HepG2 (cell line): Measurements from ENCODE around the gene IST1. TPM values are rescaled to one million over a fixed set of nuclear protein-coding genes. Genes with fewer than 3 reads are reported as not detected.

Experiments used
- ATAC-seq: fragments of 200-7000 bp; cut with Tn5 transposase; 3 replicates; pipeline ENCODE4 v1.9.1; 2020; ENCODE audit warnings: mild to moderate bottlenecking, moderate library complexity
- BruUV-seq: library from RNA; stranded (reverse); fragments of 400-500 nt; replicated peaks from 2 replicates; lab custom pipeline; 2021; lab: Mats Ljungman, UMichigan
- CTCF ChIA-PET: fragments of 300-600 bp; formaldehyde crosslinking; extraction: SDS; loops from one replicate; lab custom pipeline; 2021; ENCODE audit warnings: low total read pairs, inconsistent platforms, low intra/inter-chr PET ratio; lab: Yijun Ruan, JAX
- POLR2A ChIA-PET: fragments of 350-600 bp; sonication (Branson Sonifier 250); formaldehyde crosslinking; loops from one replicate; lab custom pipeline; 2020; ENCODE audit warnings: antibody characterized with exemption, inconsistent platforms; lab: Yijun Ruan, JAX
- DNase-seq: peaks from one replicate; pipeline ENCODE4 v3.0.0-alpha.2; 2015; ENCODE audit warnings: low spot score
- FAIRE-seq: peaks from 3 replicates; lab custom pipeline; 2011; peaks lifted over from hg19 to GRCh38; lab: Jason Lieb, UNC
- H2AFZ ChIP-seq: one replicate; pipeline ENCODE4 v1.6.1; 2011; ENCODE audit warnings: low read length, inconsistent platforms
- H3K27ac ChIP-seq: fragments of 300-600 bp; 3 replicates; pipeline ENCODE4 v1.8.0; 2011; ENCODE audit warnings: mixed run types, mild to moderate bottlenecking, mixed read lengths, low read length, inconsistent platforms; ENCODE audit not compliant: insufficient read depth; ENCODE audit errors: extremely low read length
- H3K27me3 ChIP-seq, 2 experiments: fragments of 200-600 bp in 1 of 2; 2 replicates in 1 of 2; 3 replicates in 1 of 2; pipeline versions ENCODE4 v1.6.0 to v1.8.0; 2011; ENCODE audit warnings: low read length in 2 of 2, mild to moderate bottlenecking in 2 of 2, moderate library complexity in 2 of 2, inconsistent platforms in 1 of 2; ENCODE audit not compliant: insufficient read depth in 2 of 2, control insufficient read depth in 1 of 2
- H3K36me3 ChIP-seq, 2 experiments: fragments of 200-600 bp in 1 of 2; replicated peaks in 1 of 2; 2 replicates in 1 of 2; 3 replicates in 1 of 2; pipeline versions ENCODE4 v1.5.1 to v1.8.0; 2011; ENCODE audit warnings: low read length in 2 of 2, inconsistent platforms in 1 of 2; ENCODE audit not compliant: insufficient read depth in 2 of 2, control insufficient read depth in 1 of 2
- H3K4me1 ChIP-seq: 2 replicates; pipeline ENCODE4 v1.5.1; 2012; ENCODE audit warnings: low read length, inconsistent platforms; ENCODE audit not compliant: insufficient read depth
- H3K4me2 ChIP-seq: 2 replicates; pipeline ENCODE4 v1.6.0; 2011; ENCODE audit warnings: low read depth, low read length, inconsistent platforms
- H3K4me3 ChIP-seq, 3 experiments: fragments of 200-600 bp in 1 of 3; sonication (generic), shearing (Covaris generic) in 1 of 3; replicated peaks in 1 of 3; 2 replicates each; pipeline ENCODE4 v1.5.1; 2011 to 2016; ENCODE audit warnings: low read length in 3 of 3, inconsistent platforms in 2 of 3, low read depth in 2 of 3, mild to moderate bottlenecking in 2 of 3, control low read depth in 1 of 3, mixed read lengths in 1 of 3; ENCODE audit not compliant: insufficient read depth in 1 of 3
- H3K79me2 ChIP-seq: one replicate; pipeline ENCODE4 v1.6.1; 2011; ENCODE audit warnings: low read length, inconsistent platforms; ENCODE audit not compliant: insufficient read depth
- H3K9ac ChIP-seq: 2 replicates; pipeline ENCODE4 v1.6.0; 2011; ENCODE audit warnings: mild to moderate bottlenecking, low read depth, low read length, inconsistent platforms; ENCODE audit not compliant: insufficient read depth
- H3K9me3 ChIP-seq: 2 replicates; pipeline ENCODE4 v1.5.1; 2012; ENCODE audit warnings: mild to moderate bottlenecking, low read length
- H4K20me1 ChIP-seq: 2 replicates; pipeline ENCODE4 v1.6.0; 2011; ENCODE audit warnings: inconsistent platforms, mild to moderate bottlenecking, low read length, moderate library complexity; ENCODE audit not compliant: insufficient read depth
- ATF7-NPFF ChIP-seq: sonication (generic); formaldehyde crosslinking; IDR thresholded peaks from 2 replicates; pipeline ENCODE4 v1.8.1; 2023; ENCODE audit warnings: mild to moderate bottlenecking, low read depth, missing genetic modification reagents, moderate library complexity
- CCDC6 ChIP-seq: sonication (generic); formaldehyde crosslinking; IDR thresholded peaks from 2 replicates; pipeline ENCODE4 v1.8.1; 2022; ENCODE audit warnings: mild to moderate bottlenecking, missing genetic modification reagents, moderate library complexity
- ESRRA ChIP-seq: sonication (generic); formaldehyde crosslinking; IDR thresholded peaks from 2 replicates; pipeline ENCODE4 v1.5.1; 2020; ENCODE audit warnings: mild to moderate bottlenecking, low read depth, missing genetic modification reagents
- ISX ChIP-seq: sonication (generic); formaldehyde crosslinking; conservative IDR thresholded peaks from 2 replicates; pipeline ENCODE4 v1.5.0; 2020; ENCODE audit warnings: missing genetic modification reagents
- MED1 ChIP-seq: sonication (generic); formaldehyde crosslinking; IDR thresholded peaks from 2 replicates; pipeline ENCODE4 v1.4.0; 2020; ENCODE audit warnings: missing genetic modification reagents
- MEIS2 ChIP-seq: sonication (generic); formaldehyde crosslinking; IDR thresholded peaks from 2 replicates; pipeline ENCODE4 v1.9.0; 2021; ENCODE audit warnings: mild to moderate bottlenecking, missing genetic modification reagents
- MIXL1 ChIP-seq: IDR thresholded peaks from 2 replicates; pipeline ENCODE4 v1.6.1; 2016
- NFRKB ChIP-seq: fragments of 450-650 bp; IDR thresholded peaks from 2 replicates; pipeline ENCODE4 v1.6.1; 2017
- POLR2A ChIP-seq, 2 experiments: IDR thresholded peaks; 2 replicates each; pipeline ENCODE4 v1.6.1; 2011; ENCODE audit warnings: low read depth in 2 of 2, low read length in 2 of 2, mild to moderate bottlenecking in 1 of 2, moderate library complexity in 1 of 2; ENCODE audit not compliant: insufficient read depth in 1 of 2
- RCOR2 ChIP-seq: IDR thresholded peaks from 2 replicates; pipeline ENCODE4 v1.6.1; 2016; ENCODE audit warnings: missing biosample characterization, missing genetic modification reagents
- REXO4 ChIP-seq: sonication (generic); formaldehyde crosslinking; IDR thresholded peaks from 2 replicates; pipeline ENCODE4 v1.8.0; 2022; ENCODE audit warnings: missing genetic modification reagents, mild to moderate bottlenecking, borderline replicate concordance
- SAP130 ChIP-seq: IDR thresholded peaks from 2 replicates; pipeline ENCODE4 v1.6.1; 2016; ENCODE audit warnings: low read depth
- TFAP4 ChIP-seq: sonication (generic); IDR thresholded peaks from 2 replicates; pipeline ENCODE4 v1.6.1; 2016; ENCODE audit warnings: low read depth, borderline replicate concordance
- ZNF263 ChIP-seq: sonication (generic); formaldehyde crosslinking; IDR thresholded peaks from 2 replicates; pipeline ENCODE4 v1.4.0; 2020; ENCODE audit warnings: missing genetic modification reagents
- ZNF382 ChIP-seq: sonication (generic); formaldehyde crosslinking; IDR thresholded peaks from 2 replicates; pipeline ENCODE4 v1.5.0; 2020; ENCODE audit warnings: missing genetic modification reagents, mild to moderate bottlenecking, borderline replicate concordance
- ZNF766 ChIP-seq: sonication (generic); formaldehyde crosslinking; IDR thresholded peaks from 2 replicates; pipeline ENCODE4 v1.5.0; 2020; ENCODE audit warnings: missing genetic modification reagents, borderline replicate concordance
- ZNF772 ChIP-seq: sonication (generic); formaldehyde crosslinking; IDR thresholded peaks from 2 replicates; pipeline ENCODE4 v1.5.0; 2020; ENCODE audit warnings: mild to moderate bottlenecking, missing genetic modification reagents
- ZXDC ChIP-seq: sonication (generic); formaldehyde crosslinking; IDR thresholded peaks from 2 replicates; pipeline ENCODE4 v1.5.0; 2020; ENCODE audit warnings: mild to moderate bottlenecking, missing genetic modification reagents
- WGBS: methylation state at CpG from one replicate; pipeline ENCODE4 v1.1.6; 2017; ENCODE audit warnings: low lambda C conversion rate; 5-methylcytosine and 5-hydroxymethylcytosine counted together
- in situ Hi-C: cut with HindIII; loops from 2 replicates; pipeline ENCODE4 v1.10.0; 2017; ENCODE audit warnings: low pct_unique_long_range_greater_than_20kb; ENCODE audit not compliant: extremely low pct_ligation_motif_present
- intact Hi-C: fragments of 100-400 bp; cut with micrococcal nuclease; formaldehyde crosslinking; loops from one replicate; pipeline ENCODE4 v1.10.0; 2022; ENCODE audit not compliant: unreplicated experiment
- polyA plus RNA-seq, 8 experiments: library from polyadenylated mRNA; depleted of rRNA in 3 of 8; stranded (reverse) in 7 of 8; unstranded in 1 of 8; fragments of >200 nt; fragmentation: Illumina TruSeq in 4 of 8; extraction: Trizol in 4 of 8; gene quantifications; 2 replicates each; pipeline versions ENCODE4 v1.2.1 to v1.2.3, GENCODE V29; 2011 to 2016; ENCODE audit warnings: low read depth in 4 of 8, missing spikeins in 1 of 8, mixed read lengths in 1 of 8; ENCODE audit not compliant: insufficient read depth in 1 of 8
- total RNA-seq, 5 experiments: library from RNA; depleted of rRNA; stranded (reverse); fragments of >200 nt; fragmentation: Illumina TruSeq; extraction: Trizol; gene quantifications; 2 replicates each; pipeline ENCODE4 v1.2.3, GENCODE V29; 2016; ENCODE audit warnings: low read depth in 1 of 5

The IST1 gene
- total and polyA plus RNA-seq, 2 of the 13 experiments (the other 11 are each of a cell fraction or from before 2014, with no cell fraction given), result 346 to 415 TPM

- no TSS peak for BruUV-seq
- ChIA-PET CTCF (no interaction called here), POLR2A (no interaction called here)
- Histone ChIP-seq H2AFZ (no peak overlapping the region), H3K4me2 (no peak overlapping the region), H3K27ac (no peak overlapping the region), H3K4me1 (no peaks in the 10 kb centered on the region), H3K4me3 (no peak overlapping the region), H3K79me2 (no peaks in the 10 kb centered on the region), H3K27me3 (no peaks in the 10 kb centered on the region), H3K9ac (no peak overlapping the region), H4K20me1 (no peaks in the 10 kb centered on the region), H3K36me3 (peaks cover 15 to 35% of the 10 kb centered on the region in 2 experiments), H3K9me3 (no peaks in the 10 kb centered on the region)
- peak; percentile 21 for DNase-seq
- ATAC-seq, result peak; percentile 66
- TF ChIP-seq ESRRA (CRISPR knock-in tag) (no peak), ZXDC (CRISPR knock-in tag) (no peak), MED1 (CRISPR knock-in tag) (no peak), MEIS2 (CRISPR knock-in tag) (no peak), POLR2A (IDR thresholded peaks at IDR 0.05; ENCODE audit: insufficient read depth in 1 of 2, low read depth in 2 of 2, low read length in 2 of 2) (no peak), NFRKB (no peak), ZNF766 (CRISPR knock-in tag) (no peak), ATF7-NPFF (no peak), SAP130 (CRISPR knock-in tag) (no peak), RCOR2 (CRISPR knock-in tag) (no peak), CCDC6 (CRISPR knock-in tag) (no peak), ZNF382 (CRISPR knock-in tag) (no peak), TFAP4 (no peak), MIXL1 (CRISPR knock-in tag) (no peak), ZNF772 (no peak), ISX (CRISPR knock-in tag) (no peak), ZNF263 (CRISPR knock-in tag) (no peak), REXO4 (no peak)
- no peak for FAIRE-seq
- intact Hi-C loops, result no loop called here
- in situ Hi-C loops, result no loop called here
- WGBS, result 100% methylated on average over 3 of the region's 3 CpGs
Measured at GRCh38 chr16:71867939-71868338, 27.4 kb upstream of the IST1 start.
